Right renal pelvis (tissue), 4 donors: ENCODE data around the gene FMNL2. TPM values are rescaled to one million over a fixed set of nuclear protein-coding genes. Genes with fewer than 3 reads are reported as not detected.

Source experiments
- DNase-seq, 4 donors: peaks; one replicate each; pipeline ENCODE4 v3.0.0-alpha.2; 2013; ENCODE audit warnings: low read depth in 4 of 4, low spot score in 3 of 4, missing footprints in 1 of 4
- polyA plus RNA-seq, 4 donors: library from polyadenylated mRNA; unstranded; fragments of 120-200 nt; gene quantifications; one replicate each; pipeline ENCODE4 v1.2.1, GENCODE V29; 2013; ENCODE audit not compliant: insufficient read length in 4 of 4

The FMNL2 gene
- polyA plus RNA-seq, 4 donors, result 87.8 to 108 (median 103) TPM

- DNase-seq, result no peak
Measured at GRCh38 chr2:152569186-152569585, 234.2 kb downstream of the FMNL2 start.

- no peak for DNase-seq
Measured at GRCh38 chr2:152571048-152571766, 236.2 kb downstream of the FMNL2 start.

GRCh38 chr2:152572031-152572430 lies 237.1 kb downstream of the FMNL2 start:
- no peak for DNase-seq

GRCh38 chr2:152573168-152573567 lies 238.2 kb downstream of the FMNL2 start:
- no peak for DNase-seq

- DNase-seq, result peak in 2 of 4 donors; percentile 8 to 25
Measured at GRCh38 chr2:152577579-152577978, 242.6 kb downstream of the FMNL2 start.

- DNase-seq, result no peak
Measured at GRCh38 chr2:152578573-152578972, 243.6 kb downstream of the FMNL2 start.

- DNase-seq, result no peak
Measured at GRCh38 chr2:152580714-152581113, 245.7 kb downstream of the FMNL2 start.

- no peak for DNase-seq
Measured at GRCh38 chr2:152581360-152581759, 246.4 kb downstream of the FMNL2 start.

GRCh38 chr2:152582081-152582480 lies 247.1 kb downstream of the FMNL2 start:
- DNase-seq, result no peak

- DNase-seq, result no peak
Measured at GRCh38 chr2:152583512-152584229, 248.7 kb downstream of the FMNL2 start.

GRCh38 chr2:152584301-152584700 lies 249.3 kb downstream of the FMNL2 start:
- DNase-seq, result no peak

- DNase-seq, result no peak
Measured at GRCh38 chr2:152585830-152586484, 251.0 kb downstream of the FMNL2 start.

- DNase-seq, result no peak
Measured at GRCh38 chr2:152587187-152587947, 252.4 kb downstream of the FMNL2 start.

GRCh38 chr2:152588998-152589397 lies 254.0 kb downstream of the FMNL2 start:
- no peak for DNase-seq

GRCh38 chr2:152594022-152594766 lies 259.2 kb downstream of the FMNL2 start:
- no peak for DNase-seq

- DNase-seq, result no peak
Measured at GRCh38 chr2:152594792-152595191, 259.8 kb downstream of the FMNL2 start.

- no peak for DNase-seq
Measured at GRCh38 chr2:152598975-152599759, 264.2 kb downstream of the FMNL2 start.

- DNase-seq, result no peak
Measured at GRCh38 chr2:152600051-152600657, 265.2 kb downstream of the FMNL2 start.

GRCh38 chr2:152600697-152601096 lies 265.7 kb downstream of the FMNL2 start:
- no peak for DNase-seq
